ENCODE measurements around the gene SMIM9. TPM values are rescaled to one million over a fixed set of nuclear protein-coding genes. Genes with fewer than 3 reads are reported as not detected.

The SMIM9 gene
- total RNA-seq, 2 donors from 2014 or later: not detected

- Histone ChIP-seq H3K36me3 (no peaks in the 10 kb centered on the region), H3K27ac (peak overlapping the region in 1 of 2 donors; percentile 41), H3K9me3 (no peaks in the 10 kb centered on the region), H3K4me1 (ENCODE audit: control insufficient read depth in 1 of 2, low read depth in 2 of 2) (peaks cover 0 to 4% of the 10 kb centered on the region in 2 donors), H3K27me3 (replicated peaks; ENCODE audit: insufficient read depth) (no peaks in the 10 kb centered on the region), H3K4me3 (no peak overlapping the region)
- no peak for TF ChIP-seq CTCF (IDR thresholded peaks at IDR 0.05)
- DNase-seq (ENCODE audit: low spot score) (no peak), ATAC-seq (ENCODE audit: insufficient number of reproducible peaks, low FRiP score, low read depth) (no peak)
Observed at GRCh38 chrX:154799556-154800348, 34.7 kb downstream of the SMIM9 start.

- DNase-seq (ENCODE audit: low spot score) (no peak), ATAC-seq (ENCODE audit: insufficient number of reproducible peaks, low FRiP score, low read depth) (no peak)
- TF ChIP-seq CTCF (IDR thresholded peaks at IDR 0.05): no peak
- Histone ChIP-seq H3K4me3 (no peak overlapping the region), H3K27ac (no peak overlapping the region), H3K4me1 (ENCODE audit: control insufficient read depth in 1 of 2, low read depth in 2 of 2) (no peaks in the 10 kb centered on the region), H3K36me3 (no peaks in the 10 kb centered on the region), H3K9me3 (no peaks in the 10 kb centered on the region), H3K27me3 (replicated peaks; ENCODE audit: insufficient read depth) (no peaks in the 10 kb centered on the region)
Observed at GRCh38 chrX:154797006-154797405, 37.5 kb downstream of the SMIM9 start.

- Histone ChIP-seq H3K27ac (no peak overlapping the region), H3K27me3 (replicated peaks; ENCODE audit: insufficient read depth) (no peaks in the 10 kb centered on the region), H3K36me3 (no peaks in the 10 kb centered on the region), H3K4me3 (no peak overlapping the region), H3K4me1 (ENCODE audit: control insufficient read depth in 1 of 2, low read depth in 2 of 2) (no peaks in the 10 kb centered on the region), H3K9me3 (no peaks in the 10 kb centered on the region)
- DNase-seq (ENCODE audit: low spot score): no peak
- no peak for TF ChIP-seq CTCF (IDR thresholded peaks at IDR 0.05)
- no peak for ATAC-seq (ENCODE audit: insufficient number of reproducible peaks, low FRiP score, low read depth)
Observed at GRCh38 chrX:154795016-154795415, 39.4 kb downstream of the SMIM9 start.

- H3K36me3 ChIP-seq: no peaks in the 10 kb centered on the region
- H3K27me3 ChIP-seq (replicated peaks; ENCODE audit: insufficient read depth): no peaks in the 10 kb centered on the region
- no peak for ATAC-seq (ENCODE audit: insufficient number of reproducible peaks, low FRiP score, low read depth)
- no peak overlapping the region for H3K27ac ChIP-seq
- no peaks in the 10 kb centered on the region for H3K9me3 ChIP-seq
- DNase-seq (ENCODE audit: low spot score): no peak
- TF ChIP-seq CTCF (IDR thresholded peaks at IDR 0.05): no peak
- H3K4me3 ChIP-seq: no peak overlapping the region
- H3K4me1 ChIP-seq (ENCODE audit: control insufficient read depth in 1 of 2, low read depth in 2 of 2): no peaks in the 10 kb centered on the region
Observed at GRCh38 chrX:154793084-154793795, 41.2 kb downstream of the SMIM9 start.

- no peak for ATAC-seq (ENCODE audit: insufficient number of reproducible peaks, low FRiP score, low read depth)
Observed at GRCh38 chrX:154791939-154792338, 42.5 kb downstream of the SMIM9 start.

More at GRCh38 chrX:154791939-154792338, 42.5 kb downstream of the SMIM9 start:
- Histone ChIP-seq H3K27ac (no peak overlapping the region), H3K36me3 (no peaks in the 10 kb centered on the region), H3K27me3 (replicated peaks; ENCODE audit: insufficient read depth) (no peaks in the 10 kb centered on the region), H3K4me3 (no peak overlapping the region), H3K9me3 (no peaks in the 10 kb centered on the region), H3K4me1 (ENCODE audit: control insufficient read depth in 1 of 2, low read depth in 2 of 2) (no peaks in the 10 kb centered on the region)
- TF ChIP-seq CTCF (IDR thresholded peaks at IDR 0.05): no peak
- no peak for DNase-seq (ENCODE audit: low spot score)
